SKM-1 (cell line): Measurements from ENCODE around the gene PCSK7.
"Not testable (repeated sequence)": the region's sequence is repeated elsewhere in the genome, so short reads cannot be mapped to it uniquely, and the experiment has no call there.

Experiments
- DNase-seq: peaks from one replicate; lab custom pipeline; 2025; ENCODE audit not compliant: unreplicated experiment; lab: John Stamatoyannopoulos, UW

The PCSK7 gene

DNA sequence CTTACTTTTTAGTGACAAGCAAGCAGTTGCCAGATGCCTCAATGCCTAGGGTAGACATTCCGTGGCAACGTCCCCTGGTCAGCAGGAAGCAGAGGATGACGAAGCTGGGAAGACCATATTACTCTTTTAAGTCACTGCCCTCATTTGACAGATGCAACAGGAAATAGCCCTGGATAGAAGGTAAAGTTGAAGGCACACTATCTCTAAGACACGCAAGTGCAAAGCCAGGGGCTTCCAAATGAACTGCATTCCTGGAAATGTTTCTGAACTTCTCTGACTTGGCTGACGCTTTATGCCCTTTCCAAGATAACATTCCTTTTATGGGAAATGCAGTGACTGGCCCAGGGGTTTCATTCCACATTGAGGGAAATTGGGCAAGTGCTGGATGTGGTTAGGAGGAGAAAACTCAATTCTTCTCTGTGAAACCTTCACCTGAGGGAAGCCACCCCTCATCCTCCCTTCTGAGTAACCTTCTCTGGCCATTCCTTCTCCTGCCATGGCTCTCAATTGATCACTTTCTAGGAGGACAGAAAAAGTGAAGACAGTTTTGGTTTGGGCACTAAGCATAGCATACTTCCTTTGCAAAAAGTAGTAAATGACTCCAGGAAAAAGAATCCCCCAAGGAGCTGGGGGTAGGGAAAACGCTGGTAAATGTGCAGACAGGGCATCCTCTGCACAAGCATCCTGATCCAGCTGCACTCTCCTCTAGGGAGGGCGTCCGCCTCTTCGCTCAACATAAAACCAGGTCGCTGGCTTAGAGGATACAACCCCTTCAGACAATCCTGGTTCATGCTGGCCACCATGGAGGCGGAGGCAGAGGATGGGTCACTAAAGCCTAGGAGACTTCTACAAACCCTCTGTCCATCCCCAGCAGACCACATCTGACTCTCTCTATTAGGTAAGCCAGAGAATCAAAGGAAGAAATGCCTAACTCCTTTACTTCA, 14.5 kb downstream of the PCSK7 start:
- no peak for DNase-seq

DNA sequence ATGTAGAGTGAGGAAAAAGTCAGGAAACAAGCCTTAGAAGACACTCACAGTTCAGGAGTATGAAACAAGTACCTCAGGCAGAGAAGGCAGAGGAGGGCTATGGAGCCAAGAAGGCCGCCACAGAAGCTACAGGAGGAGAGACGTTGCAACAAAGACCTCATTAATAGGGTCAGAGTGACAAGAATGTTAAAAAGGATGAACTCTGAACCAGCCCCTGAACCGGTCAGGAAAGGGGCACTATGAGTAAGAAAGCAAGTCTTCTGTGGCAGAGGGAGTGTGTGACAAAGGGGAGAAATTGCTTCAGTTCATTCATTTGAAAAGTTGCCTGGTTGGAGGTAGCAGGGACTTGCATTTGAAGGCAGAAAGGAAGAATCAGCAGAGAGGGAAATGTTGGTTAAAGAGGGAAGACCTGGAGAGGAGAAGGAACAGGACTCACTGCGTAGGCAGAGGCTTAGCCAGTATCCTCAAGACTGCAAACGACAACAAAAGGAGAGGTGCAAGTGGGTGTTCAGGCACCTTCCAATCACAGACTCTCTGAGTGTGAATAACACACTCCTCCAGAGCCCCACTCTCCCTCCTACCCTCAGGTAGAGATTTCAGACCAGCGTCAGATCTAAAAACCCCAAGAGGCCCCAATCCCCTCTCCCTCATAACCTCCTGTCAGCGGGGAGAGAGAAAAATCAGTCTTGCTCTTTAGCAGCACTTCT, 17.3 kb downstream of the PCSK7 start:
- DNase-seq, result no peak

DNA sequence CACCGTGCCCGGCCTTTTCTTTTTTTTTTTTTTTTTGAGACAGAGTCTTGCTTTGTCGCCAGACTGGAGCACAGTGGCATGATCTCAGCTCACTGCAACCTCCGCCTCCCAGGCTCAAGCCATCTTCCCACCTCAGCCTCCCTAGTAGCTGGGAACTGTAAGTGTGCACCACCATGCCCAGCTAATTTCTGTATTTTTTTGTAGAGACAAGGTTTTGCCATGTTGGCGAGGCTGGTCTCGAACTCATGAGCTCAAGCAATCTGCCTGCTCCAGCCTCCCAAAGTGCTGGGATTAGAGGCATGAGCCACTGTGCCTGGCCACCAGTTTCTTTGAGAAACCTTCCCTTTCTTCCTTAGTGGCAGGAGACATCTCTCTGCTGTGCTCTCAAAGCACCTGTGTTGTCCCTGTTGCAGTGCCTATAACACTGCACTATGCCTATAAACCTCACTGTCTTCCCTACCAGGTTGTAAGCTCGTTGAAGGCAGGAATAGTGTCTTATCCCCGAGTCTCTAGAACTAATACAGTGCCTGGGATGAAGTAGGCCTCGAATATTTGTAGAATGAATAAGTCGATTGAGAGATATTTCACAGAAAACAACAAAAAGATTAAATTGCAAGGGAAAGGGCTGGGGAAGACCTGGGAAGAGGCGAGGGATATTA, 19.0 kb downstream of the PCSK7 start:
- DNase-seq, result no peak

DNA sequence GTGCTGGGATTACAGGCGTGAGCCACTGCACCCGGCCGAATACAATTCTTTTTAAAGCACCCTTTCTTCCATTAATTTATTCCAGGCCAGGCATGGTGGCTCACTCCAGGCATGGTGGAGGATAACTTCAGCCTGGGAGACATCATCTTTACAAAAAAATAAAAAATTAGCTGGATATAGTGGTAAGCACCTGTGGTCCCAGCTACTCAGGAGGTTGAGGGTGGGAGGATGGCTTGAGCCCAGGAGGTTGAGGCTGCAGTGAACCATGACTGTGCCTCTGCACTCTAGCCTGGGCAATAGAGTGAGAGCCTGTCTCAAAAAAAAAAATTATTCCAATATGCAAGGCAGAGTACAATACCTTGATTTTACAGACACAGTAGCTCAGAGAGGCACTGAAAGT, 21.3 kb downstream of the PCSK7 start:
- no peak for DNase-seq

DNA sequence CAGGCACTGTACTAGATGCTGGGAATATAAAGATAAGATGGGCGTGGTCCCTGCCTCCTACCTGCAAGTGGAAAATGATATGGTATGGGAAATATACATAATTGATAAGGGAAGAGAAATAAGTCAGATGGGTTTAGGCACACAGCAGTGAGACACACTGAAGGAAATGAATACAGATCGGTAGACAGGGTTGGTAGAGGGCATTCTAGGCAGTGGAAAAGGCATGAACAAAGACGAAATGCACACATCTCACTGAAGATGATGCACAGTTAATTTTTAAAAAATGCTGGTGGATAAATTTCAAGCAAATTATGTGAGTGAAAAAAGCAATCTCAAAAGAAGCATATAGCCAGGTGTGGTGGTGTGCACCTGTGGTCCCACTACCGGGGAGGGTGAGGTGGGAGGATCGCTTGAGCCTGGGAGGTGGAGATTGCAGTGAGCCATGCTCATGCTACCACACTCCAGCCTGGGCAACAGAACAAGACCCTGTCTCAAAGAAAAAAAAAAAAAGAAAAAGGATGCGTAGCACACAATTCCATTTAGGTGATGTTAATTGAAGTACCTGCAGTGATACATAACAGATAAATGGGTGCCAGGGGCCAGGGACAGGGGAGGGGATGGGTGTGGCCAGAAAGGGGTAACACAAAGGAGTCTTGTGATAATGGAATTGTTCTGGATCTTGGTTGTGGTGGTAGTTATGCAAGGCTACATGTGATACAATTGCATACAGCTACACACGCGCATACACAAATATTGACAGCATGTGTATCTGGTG, 22.3 kb downstream of the PCSK7 start:
- DNase-seq, result not testable (repeated sequence)

DNA sequence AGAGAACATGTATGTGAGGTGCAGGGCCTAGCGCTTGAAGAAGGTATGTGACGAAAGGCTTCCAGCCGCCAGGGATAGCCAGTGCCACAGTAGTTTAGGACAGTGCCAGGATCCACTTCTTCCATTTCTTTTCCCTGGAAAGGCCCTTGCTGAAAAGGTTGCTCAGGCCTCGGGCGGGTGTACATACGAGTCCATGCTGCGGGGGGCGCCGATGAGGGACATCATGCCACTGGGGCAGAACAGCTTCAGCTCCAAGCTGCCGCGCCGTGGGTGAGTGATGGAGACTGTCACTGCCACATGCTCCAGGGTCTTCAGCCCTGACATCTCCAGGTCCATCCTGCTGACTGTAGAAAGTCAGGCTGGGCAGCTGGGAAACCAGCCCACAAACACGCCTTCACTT, 23.2 kb downstream of the PCSK7 start:
- not testable (repeated sequence) for DNase-seq

DNA sequence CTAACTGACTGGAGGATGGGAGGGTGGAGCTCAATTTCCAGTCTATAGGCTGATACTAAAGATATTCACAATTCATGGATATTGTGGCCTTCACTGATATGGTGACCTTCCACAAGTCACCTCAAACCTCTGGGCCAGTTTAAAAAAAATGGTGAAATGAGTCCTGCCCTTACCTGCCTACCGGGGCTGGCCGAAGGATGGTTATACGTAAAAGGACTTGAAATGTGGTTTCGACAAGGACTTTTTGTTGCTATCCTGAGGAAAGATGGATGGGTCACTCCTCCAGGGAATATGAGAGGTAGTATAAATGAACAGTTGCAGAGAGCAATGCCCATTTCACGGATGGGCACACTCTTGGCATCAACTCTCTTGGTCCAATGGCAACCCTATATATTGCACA, 24.4 kb downstream of the PCSK7 start:
- not testable (repeated sequence) for DNase-seq

DNA sequence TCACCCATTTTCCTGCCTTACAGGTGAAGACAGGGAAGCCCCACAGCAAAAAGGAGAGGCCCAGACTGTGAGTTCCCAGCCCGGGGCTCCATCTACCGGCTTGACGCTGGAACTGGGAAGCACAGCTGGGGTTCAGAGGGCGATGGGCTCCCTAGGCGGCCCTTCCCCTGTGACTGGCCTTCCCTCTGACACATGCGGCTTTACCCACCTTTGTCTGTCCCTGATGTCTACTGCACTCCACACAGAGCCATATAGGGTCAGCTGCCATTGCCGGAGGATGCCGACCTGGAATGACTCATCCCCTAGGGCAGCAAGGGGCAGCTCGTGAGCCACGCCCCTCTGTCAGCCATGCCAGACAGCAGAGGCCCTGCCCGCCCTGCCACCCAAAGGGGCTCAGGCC, 25.0 kb downstream of the PCSK7 start:
- not testable (repeated sequence) for DNase-seq

DNA sequence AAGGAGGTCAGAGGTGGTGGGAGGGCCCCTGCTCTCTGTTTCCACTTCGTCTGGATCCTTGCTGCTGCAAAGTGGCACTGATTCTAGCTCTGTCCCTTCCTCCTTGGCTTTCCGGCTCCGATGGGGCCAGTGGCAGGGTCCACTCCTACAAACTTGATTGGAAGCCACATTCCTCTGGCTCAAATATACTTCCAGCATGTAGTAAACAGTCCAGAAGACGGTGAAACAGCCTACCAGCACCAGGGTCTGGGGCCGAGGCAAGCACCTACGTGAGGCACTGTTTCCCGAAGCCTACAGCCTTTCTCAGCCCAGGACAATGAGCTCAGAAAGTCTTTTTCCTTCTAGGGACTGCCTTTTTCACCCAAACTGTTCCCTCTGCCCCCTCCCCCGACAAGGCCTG, 25.8 kb downstream of the PCSK7 start:
- not testable (repeated sequence) for DNase-seq

DNA sequence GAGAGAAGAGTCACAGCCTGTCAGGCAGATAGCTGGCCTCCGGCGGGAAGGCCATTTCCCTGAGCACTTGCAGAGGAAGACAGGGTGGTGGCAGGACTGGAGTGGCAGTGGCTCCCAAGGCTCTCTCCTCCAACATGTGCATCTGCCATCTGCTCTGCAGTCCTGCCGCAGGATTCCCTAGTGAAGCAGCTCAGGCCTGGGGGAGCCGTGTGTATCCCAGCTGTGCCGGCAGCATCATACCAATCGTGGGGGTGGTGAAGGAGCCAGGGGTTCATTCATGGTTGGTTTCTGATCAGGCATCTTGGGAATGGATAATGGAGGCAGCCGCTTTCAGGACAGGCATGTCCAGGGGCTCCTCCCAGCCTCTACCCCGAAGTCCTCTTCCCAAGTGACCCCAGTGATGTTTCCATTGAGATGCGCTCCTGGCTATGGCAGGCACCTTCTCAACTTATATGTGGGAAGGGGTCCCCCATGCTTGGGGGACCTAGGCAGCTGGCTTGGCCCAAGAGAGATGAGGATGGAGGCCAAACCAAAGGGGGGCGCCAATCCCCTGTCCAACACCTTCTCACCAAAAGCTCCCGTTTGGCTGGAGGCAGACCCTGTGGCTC, 26.6 kb downstream of the PCSK7 start:
- DNase-seq, result no peak

DNA sequence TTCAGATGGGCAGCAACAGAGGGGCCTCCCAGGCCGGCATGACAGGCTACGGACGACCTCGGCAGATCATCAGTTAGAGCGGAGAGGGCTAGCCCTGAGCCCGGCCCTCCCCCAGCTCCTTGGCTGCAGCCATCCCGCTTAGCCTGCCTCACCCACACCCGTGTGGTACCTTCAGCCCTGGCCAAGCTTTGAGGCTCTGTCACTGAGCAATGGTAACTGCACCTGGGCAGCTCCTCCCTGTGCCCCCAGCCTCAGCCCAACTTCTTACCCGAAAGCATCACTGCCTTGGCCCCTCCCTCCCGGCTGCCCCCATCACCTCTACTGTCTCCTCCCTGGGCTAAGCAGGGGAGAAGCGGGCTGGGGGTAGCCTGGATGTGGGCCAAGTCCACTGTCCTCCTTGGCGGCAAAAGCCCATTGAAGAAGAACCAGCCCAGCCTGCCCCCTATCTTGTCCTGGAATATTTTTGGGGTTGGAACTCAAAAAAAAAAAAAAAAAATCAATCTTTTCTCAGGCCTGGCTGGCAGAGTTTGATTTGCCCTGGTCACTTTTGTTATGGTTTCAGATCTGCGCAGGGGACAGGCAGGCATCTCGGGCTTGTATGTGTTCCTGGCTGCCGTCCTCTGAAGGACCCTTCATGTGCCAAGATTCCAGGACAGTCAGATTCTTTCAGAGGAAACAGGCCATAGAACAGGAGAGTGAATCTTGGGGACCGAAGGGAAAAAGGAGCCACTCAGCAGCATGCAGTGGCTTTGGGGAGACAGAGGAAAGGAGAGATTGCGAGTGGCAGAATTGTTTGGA, 27.4 kb downstream of the PCSK7 start:
- DNase-seq, result no peak

DNA sequence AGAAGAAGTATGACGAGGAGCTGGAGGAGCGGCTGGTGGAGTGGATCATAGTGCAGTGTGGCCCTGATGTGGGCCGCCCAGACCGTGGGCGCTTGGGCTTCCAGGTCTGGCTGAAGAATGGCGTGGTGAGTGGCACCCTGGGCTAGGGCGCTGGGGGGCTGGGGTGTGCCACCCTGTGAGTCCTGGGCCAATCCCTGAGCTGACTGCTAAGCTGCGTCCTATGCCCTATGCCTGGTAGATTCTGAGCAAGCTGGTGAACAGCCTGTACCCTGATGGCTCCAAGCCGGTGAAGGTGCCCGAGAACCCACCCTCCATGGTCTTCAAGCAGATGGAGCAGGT, 28.8 kb downstream of the PCSK7 start:
- no peak for DNase-seq

DNA sequence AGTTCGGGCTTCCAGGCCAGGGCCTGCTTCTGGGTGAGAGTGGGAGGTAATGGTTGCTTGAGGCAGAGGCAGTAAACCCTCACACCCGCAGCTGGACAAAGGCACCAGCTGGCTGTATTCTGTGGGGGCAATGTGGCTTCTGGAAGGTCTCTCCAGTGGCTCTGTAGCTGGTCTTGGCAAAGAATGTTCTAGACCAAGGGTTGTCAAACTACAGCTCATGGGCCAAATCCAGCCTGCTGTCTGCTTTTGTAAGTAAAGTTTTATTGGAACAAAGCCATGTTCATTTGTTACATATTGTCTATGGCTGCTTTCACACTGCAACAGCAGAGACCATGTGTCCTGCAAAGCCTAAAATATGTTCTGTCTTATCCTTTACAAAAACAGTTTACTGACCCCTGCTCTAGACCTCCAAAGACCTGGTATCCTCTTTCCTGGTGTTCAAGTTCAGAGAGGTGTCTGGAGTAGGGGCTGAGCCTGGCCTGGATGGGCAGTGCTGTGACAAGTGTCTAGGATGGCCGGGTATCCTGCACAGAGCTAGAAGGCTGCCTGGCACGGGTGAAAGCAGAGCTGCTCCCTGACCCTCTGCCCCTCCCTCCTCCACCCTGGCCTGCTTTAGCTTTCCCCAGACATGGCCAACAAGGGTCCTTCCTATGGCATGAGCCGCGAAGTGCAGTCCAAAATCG, 29.3 kb downstream of the PCSK7 start:
- DNase-seq, result no peak

DNA sequence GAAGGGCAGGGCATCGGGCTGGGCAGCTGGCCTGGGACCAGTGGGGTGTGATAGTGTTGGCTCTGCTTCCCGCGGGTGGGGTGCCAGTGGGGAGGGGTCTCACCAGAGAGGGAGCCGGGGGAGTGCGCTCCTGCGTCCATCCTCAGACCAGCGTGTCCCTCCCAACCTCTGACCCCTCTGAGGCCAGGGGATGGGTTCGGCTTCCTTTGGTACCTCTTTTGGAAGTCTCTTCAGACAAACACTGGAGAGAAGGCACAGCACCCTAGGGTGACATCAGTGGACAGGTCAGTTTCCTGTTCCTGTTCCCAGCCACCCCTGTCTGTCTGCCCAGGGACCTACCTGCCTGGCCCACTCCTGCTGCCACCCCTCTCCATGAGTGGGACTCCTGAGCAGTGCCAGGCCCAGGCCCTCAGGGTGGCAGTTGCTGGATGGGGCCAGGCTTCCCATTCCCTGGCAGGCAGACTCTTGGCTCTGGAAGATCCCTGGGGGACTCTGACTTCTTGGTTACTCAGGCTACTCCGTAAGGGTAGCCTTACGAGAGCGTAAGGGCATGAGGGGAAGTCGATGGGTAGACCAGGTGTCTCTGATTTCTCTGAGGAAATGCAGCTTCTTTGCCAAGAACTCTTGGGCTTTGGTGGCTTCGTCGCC, 30.1 kb downstream of the PCSK7 start:
- DNase-seq, result no peak

DNA sequence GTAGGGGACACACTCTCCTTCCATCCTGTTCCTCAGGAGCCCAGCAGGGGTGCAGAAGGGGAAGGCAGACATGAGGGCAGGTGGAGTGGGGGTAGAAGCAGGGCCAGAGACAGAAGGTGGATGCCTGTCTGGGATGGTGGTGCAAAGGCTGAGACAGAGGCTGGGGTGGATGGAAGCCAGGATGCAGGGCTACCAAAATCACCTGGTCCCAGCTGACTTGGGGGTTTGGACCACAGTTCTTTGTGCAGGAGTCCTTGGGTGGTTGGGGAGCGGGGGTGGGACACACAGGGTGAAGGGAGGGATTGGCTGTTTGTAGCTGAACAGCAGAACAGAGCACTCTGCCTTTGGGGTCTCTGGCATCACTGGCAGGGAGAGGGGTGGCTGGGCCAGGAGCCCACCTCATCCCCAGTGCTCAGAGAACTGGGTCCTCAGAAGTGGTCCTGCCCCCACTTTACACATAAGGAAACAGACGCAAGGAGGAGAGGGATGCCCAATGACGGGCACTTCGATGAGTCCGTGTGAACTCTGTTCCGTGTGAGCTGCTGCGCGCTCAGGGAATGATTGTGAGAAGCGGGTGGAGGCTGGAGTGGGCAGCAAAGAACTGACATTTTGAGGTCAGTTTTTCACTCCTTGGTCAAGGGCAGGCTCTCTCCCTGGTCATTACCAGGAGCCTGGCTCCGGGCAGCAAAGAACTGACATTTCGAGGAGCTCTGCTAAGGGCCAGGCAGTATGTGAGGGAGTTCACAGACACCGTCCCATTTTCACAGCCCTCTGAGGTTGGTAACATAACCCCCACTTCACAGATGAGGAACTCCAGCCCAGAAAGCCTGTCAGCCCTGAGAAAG, 30.8 kb downstream of the PCSK7 start:
- no peak for DNase-seq

DNA sequence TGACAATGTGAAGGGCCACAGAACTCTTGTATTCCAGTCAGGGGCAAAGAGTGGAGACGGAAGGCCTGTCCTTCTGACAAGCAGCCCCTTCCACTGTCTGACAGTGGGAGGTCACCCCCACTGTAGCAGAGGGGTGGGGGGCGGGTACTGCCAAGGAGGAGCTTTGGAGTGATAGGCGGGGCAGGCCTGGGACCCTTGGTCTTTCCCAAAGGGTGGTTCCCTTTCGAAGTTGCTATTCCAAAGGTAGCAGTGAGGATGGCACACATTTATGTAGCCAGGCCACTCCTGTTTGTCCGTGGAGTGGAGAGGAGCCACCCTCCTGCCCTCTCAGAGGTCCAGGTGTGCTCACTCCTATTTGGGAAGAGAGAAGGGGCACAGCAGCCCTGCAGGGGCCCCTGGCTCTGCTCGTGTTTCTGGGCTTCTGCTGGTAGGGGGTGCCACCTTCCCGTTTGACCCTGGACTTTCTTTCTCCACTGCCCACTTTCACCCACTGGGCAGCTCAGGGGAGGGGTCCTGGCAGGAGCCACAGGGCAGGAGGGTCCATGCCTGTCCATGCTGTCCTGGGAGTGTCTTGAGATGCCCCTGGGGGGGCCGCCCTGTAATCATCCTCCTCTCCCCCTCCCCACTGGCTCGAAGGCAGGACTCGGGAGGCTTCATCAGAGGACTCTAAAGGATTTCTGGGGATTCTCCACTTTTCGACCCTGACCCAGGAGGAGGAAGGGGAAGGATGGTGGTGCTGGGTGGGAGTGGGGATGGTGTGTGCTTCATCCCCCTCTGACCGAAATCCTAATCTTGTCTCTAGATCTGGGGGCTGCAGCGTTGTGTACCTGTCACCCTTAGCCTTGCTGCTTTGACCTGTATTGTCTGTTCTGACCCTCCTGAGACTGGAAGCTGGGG, 31.7 kb downstream of the PCSK7 start:
- no peak for DNase-seq
